Measurements from ENCODE around the gene KCNG3. TPM values are rescaled to one million over a fixed set of nuclear protein-coding genes. Genes with fewer than 3 reads are reported as not detected.

The KCNG3 gene
- total and polyA plus RNA-seq, 7 donors: 0.23 to 1.8 (median 0.72) TPM; not detected in 1

GRCh38 chr2:42449163-42450087, 44.4 kb downstream of the KCNG3 start:
- no peaks in the 10 kb centered on the region for H3K27me3 ChIP-seq
- H3K4me1 ChIP-seq: no peaks in the 10 kb centered on the region
- intact Hi-C loops (cut with DNase I): no loop called here
- no peaks in the 10 kb centered on the region for H3K9me3 ChIP-seq
- no peak overlapping the region for H3K4me3 ChIP-seq
- DNase-seq: no peak
- no peaks in the 10 kb centered on the region for H3K36me3 ChIP-seq
- 83 to 96% methylated on average over 8 of the region's 8 CpGs for WGBS, 2 donors
- no peak overlapping the region for H3K27ac ChIP-seq
- TF ChIP-seq POLR2A (IDR thresholded peaks at IDR 0.05) (no peak), CTCF (IDR thresholded peaks at IDR 0.05) (no peak), EP300 (IDR thresholded peaks at IDR 0.05) (no peak), POLR2AphosphoS5 (IDR thresholded peaks at IDR 0.05) (no peak)

- no peak for DNase-seq
- intact Hi-C loops (cut with DNase I): no loop called here
- no peaks in the 10 kb centered on the region for H3K27me3 ChIP-seq
- TF ChIP-seq POLR2AphosphoS5 (IDR thresholded peaks at IDR 0.05) (no peak), EP300 (IDR thresholded peaks at IDR 0.05) (no peak), POLR2A (IDR thresholded peaks at IDR 0.05) (no peak), CTCF (IDR thresholded peaks at IDR 0.05) (no peak)
- H3K4me1 ChIP-seq: no peaks in the 10 kb centered on the region
- H3K4me3 ChIP-seq: no peak overlapping the region
- H3K9me3 ChIP-seq: no peaks in the 10 kb centered on the region
- H3K36me3 ChIP-seq: no peaks in the 10 kb centered on the region
- WGBS, 2 donors: 89 to 91% methylated on average over 2 of the region's 2 CpGs
- no peak overlapping the region for H3K27ac ChIP-seq
Measured at GRCh38 chr2:42448163-42448562, 45.6 kb downstream of the KCNG3 start.

GRCh38 chr2:42446503-42447271, 47.1 kb downstream of the KCNG3 start:
- H3K4me1 ChIP-seq: no peaks in the 10 kb centered on the region
- TF ChIP-seq POLR2A (IDR thresholded peaks at IDR 0.05) (no peak), EP300 (IDR thresholded peaks at IDR 0.05) (no peak), CTCF (IDR thresholded peaks at IDR 0.05) (no peak), POLR2AphosphoS5 (IDR thresholded peaks at IDR 0.05) (no peak)
- H3K9me3 ChIP-seq: no peaks in the 10 kb centered on the region
- no peak overlapping the region for H3K4me3 ChIP-seq
- H3K27me3 ChIP-seq: no peaks in the 10 kb centered on the region
- DNase-seq: no peak
- intact Hi-C loops (cut with DNase I): no loop called here
- no peak overlapping the region for H3K27ac ChIP-seq
- H3K36me3 ChIP-seq: no peaks in the 10 kb centered on the region

GRCh38 chr2:42443718-42444399, 49.9 kb downstream of the KCNG3 start:
- Histone ChIP-seq H3K27ac (no peak overlapping the region), H3K4me3 (no peak overlapping the region), H3K4me1 (no peaks in the 10 kb centered on the region), H3K27me3 (no peaks in the 10 kb centered on the region), H3K36me3 (no peaks in the 10 kb centered on the region), H3K9me3 (no peaks in the 10 kb centered on the region)
- WGBS, 2 donors: 86 to 88% methylated on average over 5 of the region's 5 CpGs
- intact Hi-C loops (cut with DNase I): no loop called here
- DNase-seq: no peak
- TF ChIP-seq POLR2A (IDR thresholded peaks at IDR 0.05): no peak
- no peak for TF ChIP-seq CTCF (IDR thresholded peaks at IDR 0.05)
- no peak for TF ChIP-seq POLR2AphosphoS5 (IDR thresholded peaks at IDR 0.05)
- TF ChIP-seq EP300 (IDR thresholded peaks at IDR 0.05): no peak
